GM18526 (cell line): ENCODE results near the gene NAA25.

ENCODE experiments used
- POLR2A ChIP-seq: IDR thresholded peaks from 3 replicates; pipeline ENCODE4 v1.6.1; 2011; ENCODE audit not compliant: insufficient read length; ENCODE audit errors: extremely low read depth

NAA25 gene

GRCh38 chr12:112103758-112104503 lies 4.7 kb downstream of the NAA25 start:
- no peak for TF ChIP-seq POLR2A

GRCh38 chr12:112102127-112102526 lies 6.5 kb downstream of the NAA25 start:
- TF ChIP-seq POLR2A = no peak

GRCh38 chr12:112097641-112098040 lies 10.9 kb downstream of the NAA25 start:
- no peak for TF ChIP-seq POLR2A

GRCh38 chr12:112096667-112097066 lies 11.9 kb downstream of the NAA25 start:
- no peak for TF ChIP-seq POLR2A

- no peak for TF ChIP-seq POLR2A
Observed at GRCh38 chr12:112096070-112096469, 12.5 kb downstream of the NAA25 start.

GRCh38 chr12:112091563-112091962 lies 17.0 kb downstream of the NAA25 start:
- TF ChIP-seq POLR2A = no peak

- no peak for TF ChIP-seq POLR2A
Observed at GRCh38 chr12:112087851-112088250, 20.7 kb downstream of the NAA25 start.

GRCh38 chr12:112087055-112087850 lies 21.3 kb downstream of the NAA25 start:
- TF ChIP-seq POLR2A = no peak

- no peak for TF ChIP-seq POLR2A
Observed at GRCh38 chr12:112066566-112066965, 42.0 kb downstream of the NAA25 start.

GRCh38 chr12:112063273-112063672 lies 45.3 kb downstream of the NAA25 start:
- TF ChIP-seq POLR2A = no peak

- TF ChIP-seq POLR2A = no peak
Observed at GRCh38 chr12:112061137-112061536, 47.4 kb downstream of the NAA25 start.

- TF ChIP-seq POLR2A = no peak
Observed at GRCh38 chr12:112049351-112049750, 59.2 kb downstream of the NAA25 start.

GRCh38 chr12:112046003-112046402 lies 62.6 kb downstream of the NAA25 start:
- TF ChIP-seq POLR2A = no peak

GRCh38 chr12:112035219-112035785 lies 73.3 kb downstream of the NAA25 start:
- no peak for TF ChIP-seq POLR2A

GRCh38 chr12:112032292-112032691 lies 76.3 kb downstream of the NAA25 start:
- no peak for TF ChIP-seq POLR2A

- no peak for TF ChIP-seq POLR2A
Observed at GRCh38 chr12:112031472-112031871, 77.1 kb downstream of the NAA25 start.
